Activated T-helper 1 cell treated with Interleukin-2 at 50 U/mL for 16 hours (primary cell): ENCODE results near the gene LYPD8.

Source experiments
- DNase-seq: peaks from one replicate; pipeline ENCODE4 v3.0.0-alpha.2; 2020; ENCODE audit warnings: low read depth

The LYPD8 gene

DNA sequence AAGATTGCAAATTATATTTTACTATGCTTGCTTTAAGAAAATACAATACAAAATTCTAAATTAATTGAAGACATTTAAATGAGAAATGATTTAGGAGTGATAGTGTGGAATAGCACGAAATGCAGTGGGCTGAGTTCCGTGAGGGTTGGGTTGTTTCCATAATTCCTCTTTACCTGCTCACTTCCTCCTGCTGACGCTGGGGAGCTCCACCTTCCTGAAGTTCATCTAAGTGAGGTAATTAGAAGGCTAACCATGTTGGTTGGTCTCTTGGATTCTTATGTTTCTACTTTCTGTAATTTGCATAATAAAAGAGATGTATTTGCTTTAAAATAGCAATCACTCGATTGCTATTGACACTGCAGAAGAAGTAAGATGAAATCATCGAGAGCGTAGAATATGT is 57.7 kb downstream of the LYPD8 start:
- DNase-seq: no peak

- DNase-seq: no peak
Measured at GRCh38 chr1:248696774-248697173, 58.8 kb downstream of the LYPD8 start.

GRCh38 chr1:248696261-248696660 is 59.3 kb downstream of the LYPD8 start:
- DNase-seq: no peak

- DNase-seq: no peak
Measured at GRCh38 chr1:248695451-248696132, 60.0 kb downstream of the LYPD8 start.

- no peak for DNase-seq
Measured at GRCh38 chr1:248691567-248692155, 63.9 kb downstream of the LYPD8 start.
